K562 (cell line): Measurements from ENCODE around the gene KHSRP. TPM values are rescaled to one million over a fixed set of nuclear protein-coding genes. Genes with fewer than 3 reads are reported as not detected.

Experiments used
- ARHGAP35 ChIP-seq: fragments of 450-650 bp; IDR thresholded peaks from 2 replicates; pipeline ENCODE4 v1.6.1; 2018; ENCODE audit not compliant: partially characterized antibody
- CEBPZ ChIP-seq: fragments of 150-350 bp; IDR thresholded peaks from 2 replicates; pipeline ENCODE4 v1.6.1; 2014; ENCODE audit warnings: low read depth, mild to moderate bottlenecking, low read length, borderline replicate concordance
- CSDE1 ChIP-seq, 2 experiments: fragments of 450-650 bp; IDR thresholded peaks; 2 replicates each; pipeline ENCODE4 v1.6.1; 2016; ENCODE audit warnings: mild to moderate bottlenecking in 1 of 2
- HSF4 ChIP-seq: fragments of 250-450 bp; sonication (Bioruptor Pico); IDR thresholded peaks from 2 replicates; pipeline ENCODE4 v2.1.2; 2022; ENCODE audit warnings: mild to moderate bottlenecking, moderate library complexity, borderline replicate concordance
- NEUROD1 ChIP-seq: fragments of 150-350 bp; IDR thresholded peaks from 2 replicates; pipeline ENCODE4 v1.6.1; 2014; ENCODE audit warnings: borderline replicate concordance, low read length, low read depth; ENCODE audit not compliant: partially characterized antibody
- NFXL1 ChIP-seq: fragments of 450-650 bp; formaldehyde crosslinking; IDR thresholded peaks from 2 replicates; pipeline ENCODE4 v1.4.0; 2021; ENCODE audit warnings: mild to moderate bottlenecking
- TCF15 ChIP-seq: fragments of 250-450 bp; sonication (Bioruptor Pico); IDR thresholded peaks from 2 replicates; pipeline ENCODE4 v1.8.0; 2022; ENCODE audit warnings: moderate library complexity, mild to moderate bottlenecking, inconsistent platforms
- THRAP3 ChIP-seq: fragments of 450-650 bp; IDR thresholded peaks from 2 replicates; pipeline ENCODE4 v1.6.1; 2016; ENCODE audit warnings: mild to moderate bottlenecking, inconsistent platforms, borderline replicate concordance
- TRIM25 ChIP-seq: fragments of 450-650 bp; IDR thresholded peaks from 2 replicates; pipeline ENCODE4 v1.7.0; 2016; ENCODE audit warnings: borderline replicate concordance
- ZBTB1 ChIP-seq: sonication (generic); formaldehyde crosslinking; IDR thresholded peaks from 2 replicates; pipeline ENCODE4 v1.8.1; 2023; ENCODE audit warnings: missing genetic modification reagents, low read depth, mild to moderate bottlenecking, borderline replicate concordance
- ZFP36 ChIP-seq: fragments of 150-350 bp; IDR thresholded peaks from 2 replicates; pipeline ENCODE4 v1.6.1; 2018; ENCODE audit warnings: low read length, low read depth; ENCODE audit not compliant: partially characterized antibody
- ZNF407 ChIP-seq: fragments of 450-650 bp; IDR thresholded peaks from 2 replicates; pipeline ENCODE4 v1.6.1; 2016; ENCODE audit warnings: low read depth
- polyA plus RNA-seq, 8 experiments: library from polyadenylated mRNA; depleted of rRNA in 4 of 8; stranded (reverse) in 5 of 8; unstranded in 3 of 8; fragments of >200 nt; fragmentation: Nextera tagmentation in 2 of 8; fragmentation: Illumina TruSeq in 1 of 8; extraction: Ambion mirVana in 2 of 8; extraction: Trizol in 1 of 8; gene quantifications; 2 replicates each; pipeline versions ENCODE4 v1.2.1 to v1.2.3, GENCODE V29; 2011 to 2014; ENCODE audit warnings: inconsistent platforms in 1 of 8, missing spikeins in 1 of 8
- total RNA-seq, 7 experiments: library from RNA; depleted of rRNA in 6 of 7; stranded (reverse); fragments of >200 nt in 6 of 7; fragmentation: Illumina TruSeq in 2 of 7; extraction: Trizol in 2 of 7; gene quantifications; 2 replicates each; pipeline versions ENCODE4 v1.2.1 to v1.2.3, GENCODE V29; 2011 to 2021; ENCODE audit warnings: low replicate concordance in 1 of 7

Gene KHSRP
- total and polyA plus RNA-seq, 9 of the 15 experiments (the other 6 are each of a cell fraction or from before 2014, with no cell fraction given), result 4.2 to 564 (median 139) TPM

GRCh38 chr19:6393074-6393982, 31.3 kb downstream of the KHSRP start, which contains the start of gene GTF2F1 (continued):
- TF ChIP-seq CEBPZ (no peak), HSF4 (CRISPR knock-in tag) (no peak), ZBTB1 (CRISPR knock-in tag) (no peak), NFXL1 (CRISPR knock-in tag) (no peak), THRAP3 (no peak), CSDE1 (IDR thresholded peaks at IDR 0.05) (peak in 1 of 2 experiments; percentile 90; a peak in 2 of 4 replicates), ZFP36 (no peak), TRIM25 (no peak), NEUROD1 (peak; percentile 30), TCF15 (no peak), ZNF407 (no peak), ARHGAP35 (no peak)
